T-helper 1 cell treated with Interleukin-12 subunit alpha and Interleukin-12 subunit beta and Interleukin-4 antibody, amounts not matched to agents 30 μg/mL and 1 μg/mL, for 36 hours (primary cell): Measurements from ENCODE around the gene NOC4L.
"Not testable (repeated sequence)": the region's sequence is repeated elsewhere in the genome, so short reads cannot be mapped to it uniquely, and the experiment has no call there.

Experiments used
- H3K27ac Mint-ChIP-seq: one replicate; pipeline ENCODE4 v1.8.0; 2021; ENCODE audit warnings: mild to moderate bottlenecking, mixed read lengths
- H3K27me3 Mint-ChIP-seq: one replicate; pipeline ENCODE4 v1.8.0; 2021; ENCODE audit warnings: low read depth, mixed read lengths
- H3K36me3 Mint-ChIP-seq: one replicate; pipeline ENCODE4 v1.8.0; 2021; ENCODE audit warnings: low read depth, mixed read lengths
- H3K4me1 Mint-ChIP-seq: one replicate; pipeline ENCODE4 v1.8.0; 2021; ENCODE audit warnings: low read depth, mixed read lengths
- H3K4me3 Mint-ChIP-seq: one replicate; pipeline ENCODE4 v1.8.0; 2021; ENCODE audit warnings: mild to moderate bottlenecking, moderate library complexity, mixed read lengths
- H3K9me3 Mint-ChIP-seq: one replicate; pipeline ENCODE4 v1.8.0; 2021; ENCODE audit warnings: mixed read lengths

NOC4L gene

DNA sequence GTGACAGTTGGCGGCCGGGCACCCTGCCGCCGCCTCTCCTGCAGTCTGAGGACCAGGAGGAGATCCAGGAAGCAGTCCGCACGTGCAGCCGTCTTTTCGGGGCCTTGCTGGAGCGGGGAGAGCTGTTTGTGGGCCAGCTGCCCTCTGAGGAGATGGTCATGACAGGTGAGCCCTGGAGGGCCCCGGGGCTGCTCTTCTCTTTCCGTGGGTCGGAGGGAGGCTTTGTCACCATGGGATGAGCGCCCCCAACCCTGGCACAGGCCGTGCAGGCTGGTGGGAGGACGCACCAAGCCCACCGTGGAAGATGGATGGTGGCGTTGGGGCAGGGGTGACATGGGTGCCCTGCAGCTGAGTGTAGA lies 532 bp downstream of the NOC4L start:
- Mint-ChIP-seq H3K4me3 (peak overlapping the region; percentile 83), H3K27ac (peak overlapping the region; percentile 82), H3K27me3 (no peaks in the 10 kb centered on the region), H3K36me3 (peaks cover 10% of the 10 kb centered on the region), H3K9me3 (no peaks in the 10 kb centered on the region), H3K4me1 (peaks cover 22% of the 10 kb centered on the region)

- Mint-ChIP-seq H3K4me1 (peaks cover 22% of the 10 kb centered on the region), H3K27ac (peak overlapping the region; percentile 82), H3K36me3 (peaks cover 9% of the 10 kb centered on the region), H3K9me3 (no peaks in the 10 kb centered on the region), H3K4me3 (peak overlapping the region; percentile 83), H3K27me3 (no peaks in the 10 kb centered on the region)
Observed at GRCh38 chr12:132145334-132145733, 1.1 kb downstream of the NOC4L start.

GRCh38 chr12:132146098-132146497 lies 1.8 kb downstream of the NOC4L start:
- Mint-ChIP-seq H3K27ac (peak overlapping the region; percentile 88), H3K36me3 (peaks cover 9% of the 10 kb centered on the region), H3K27me3 (no peaks in the 10 kb centered on the region), H3K4me1 (peaks cover 22% of the 10 kb centered on the region), H3K9me3 (no peaks in the 10 kb centered on the region), H3K4me3 (peak overlapping the region; percentile 83)

DNA sequence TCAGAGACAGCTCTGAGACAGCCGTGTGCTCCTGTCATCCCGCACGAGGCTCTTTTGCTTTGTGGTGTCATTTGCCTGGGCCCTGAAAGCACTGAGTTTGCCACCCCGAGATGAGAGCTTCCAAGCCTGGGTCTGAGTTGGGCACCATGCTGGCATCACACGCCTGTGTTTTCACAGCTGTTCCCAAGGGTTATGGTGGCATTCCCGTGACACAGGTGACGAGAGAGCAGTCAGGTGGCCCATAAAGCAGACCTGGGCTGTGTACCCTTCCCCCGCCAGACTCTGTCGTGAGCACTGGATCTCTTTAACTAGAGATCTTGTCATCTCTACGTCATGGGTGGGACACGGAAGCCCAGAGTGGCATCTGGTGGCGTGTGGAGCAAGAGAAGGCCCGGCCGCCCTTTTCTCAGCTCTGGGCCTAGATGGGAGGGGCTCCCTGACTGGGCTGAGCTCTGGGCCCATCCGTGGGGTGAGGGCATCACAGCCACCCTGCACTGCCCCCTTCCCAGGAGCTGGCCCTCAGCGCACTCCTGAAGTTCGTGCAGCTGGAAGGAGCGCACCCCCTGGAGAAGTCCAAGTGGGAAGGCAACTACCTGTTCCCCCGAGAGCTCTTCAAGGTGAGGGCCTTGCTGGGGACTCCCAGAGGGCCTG lies 2.6 kb downstream of the NOC4L start:
- Mint-ChIP-seq H3K27ac (peak overlapping the region; percentile 19), H3K27me3 (no peaks in the 10 kb centered on the region), H3K4me1 (peaks cover 22% of the 10 kb centered on the region), H3K36me3 (peaks cover 9% of the 10 kb centered on the region), H3K9me3 (no peaks in the 10 kb centered on the region), H3K4me3 (no peak overlapping the region)

GRCh38 chr12:132147423-132148367 lies 3.4 kb downstream of the NOC4L start:
- peaks cover 22% of the 10 kb centered on the region for H3K4me1 Mint-ChIP-seq
- H3K36me3 Mint-ChIP-seq: peaks cover 9% of the 10 kb centered on the region
- H3K27me3 Mint-ChIP-seq: no peaks in the 10 kb centered on the region
- H3K4me3 Mint-ChIP-seq: no peak overlapping the region
- no peak overlapping the region for H3K27ac Mint-ChIP-seq
- no peaks in the 10 kb centered on the region for H3K9me3 Mint-ChIP-seq

- H3K4me3 Mint-ChIP-seq: no peak overlapping the region
- H3K36me3 Mint-ChIP-seq: peaks cover 7% of the 10 kb centered on the region
- no peaks in the 10 kb centered on the region for H3K27me3 Mint-ChIP-seq
- H3K27ac Mint-ChIP-seq: no peak overlapping the region
- H3K9me3 Mint-ChIP-seq: no peaks in the 10 kb centered on the region
- H3K4me1 Mint-ChIP-seq: peaks cover 16% of the 10 kb centered on the region
Observed at GRCh38 chr12:132148368-132149045, 4.2 kb downstream of the NOC4L start.

DNA sequence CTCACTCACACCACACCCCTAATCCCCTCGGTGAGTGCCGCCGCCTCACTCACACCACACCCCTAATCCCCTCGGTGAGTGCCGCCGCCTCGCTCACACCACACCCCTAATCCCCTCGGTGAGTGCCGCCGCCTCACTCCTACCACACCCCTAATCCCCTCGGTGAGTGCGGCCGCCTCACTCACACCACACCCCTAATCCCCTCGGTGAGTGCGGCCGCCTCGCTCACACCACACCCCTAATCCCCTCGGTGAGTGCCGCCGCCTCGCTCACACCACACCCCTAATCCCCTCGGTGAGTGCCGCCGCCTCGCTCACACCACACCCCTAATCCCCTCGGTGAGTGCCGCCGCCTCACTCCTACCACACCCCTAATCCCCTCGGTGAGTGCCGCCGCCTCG lies 5.3 kb downstream of the NOC4L start:
- H3K36me3 Mint-ChIP-seq, H3K27me3 Mint-ChIP-seq, H3K27ac Mint-ChIP-seq, H3K9me3 Mint-ChIP-seq, H3K4me3 Mint-ChIP-seq: not testable (repeated sequence)
- peaks cover 16% of the 10 kb centered on the region for H3K4me1 Mint-ChIP-seq

GRCh38 chr12:132150780-132151144 lies 6.5 kb downstream of the NOC4L start:
- H3K4me3 Mint-ChIP-seq: no peak overlapping the region
- no peaks in the 10 kb centered on the region for H3K27me3 Mint-ChIP-seq
- peaks cover 6% of the 10 kb centered on the region for H3K4me1 Mint-ChIP-seq
- peaks cover 5% of the 10 kb centered on the region for H3K36me3 Mint-ChIP-seq
- H3K9me3 Mint-ChIP-seq: no peaks in the 10 kb centered on the region
- no peak overlapping the region for H3K27ac Mint-ChIP-seq

DNA sequence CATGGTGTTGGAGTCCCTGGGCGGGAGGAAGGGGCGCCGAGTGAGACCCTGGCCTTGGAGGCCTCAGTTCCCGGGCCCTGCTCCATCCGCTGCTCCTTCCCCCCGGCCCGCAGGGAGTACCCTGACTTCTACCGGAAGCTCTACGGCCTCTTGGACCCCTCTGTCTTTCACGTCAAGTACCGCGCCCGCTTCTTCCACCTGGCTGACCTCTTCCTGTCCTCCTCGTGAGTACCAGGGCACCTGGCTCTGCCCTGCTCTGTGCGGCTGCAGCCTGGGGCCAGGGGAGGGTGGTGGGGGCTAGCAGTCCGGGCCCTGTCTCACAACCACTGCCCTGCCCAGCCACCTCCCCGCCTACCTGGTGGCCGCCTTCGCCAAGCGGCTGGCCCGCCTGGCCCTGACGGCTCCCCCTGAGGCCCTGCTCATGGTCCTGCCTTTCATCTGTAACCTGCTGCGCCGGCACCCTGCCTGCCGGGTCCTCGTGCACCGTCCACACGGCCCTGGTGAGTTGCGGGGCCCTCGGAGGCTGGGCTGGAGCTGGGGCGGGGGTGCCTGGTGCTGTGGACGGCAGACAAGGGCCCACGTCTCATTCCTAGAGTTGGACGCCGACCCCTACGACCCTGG lies 7.0 kb downstream of the NOC4L start:
- peaks cover 3% of the 10 kb centered on the region for H3K36me3 Mint-ChIP-seq
- peaks cover 3% of the 10 kb centered on the region for H3K4me1 Mint-ChIP-seq
- H3K27me3 Mint-ChIP-seq: no peaks in the 10 kb centered on the region
- no peaks in the 10 kb centered on the region for H3K9me3 Mint-ChIP-seq
- H3K4me3 Mint-ChIP-seq: no peak overlapping the region
- no peak overlapping the region for H3K27ac Mint-ChIP-seq

DNA sequence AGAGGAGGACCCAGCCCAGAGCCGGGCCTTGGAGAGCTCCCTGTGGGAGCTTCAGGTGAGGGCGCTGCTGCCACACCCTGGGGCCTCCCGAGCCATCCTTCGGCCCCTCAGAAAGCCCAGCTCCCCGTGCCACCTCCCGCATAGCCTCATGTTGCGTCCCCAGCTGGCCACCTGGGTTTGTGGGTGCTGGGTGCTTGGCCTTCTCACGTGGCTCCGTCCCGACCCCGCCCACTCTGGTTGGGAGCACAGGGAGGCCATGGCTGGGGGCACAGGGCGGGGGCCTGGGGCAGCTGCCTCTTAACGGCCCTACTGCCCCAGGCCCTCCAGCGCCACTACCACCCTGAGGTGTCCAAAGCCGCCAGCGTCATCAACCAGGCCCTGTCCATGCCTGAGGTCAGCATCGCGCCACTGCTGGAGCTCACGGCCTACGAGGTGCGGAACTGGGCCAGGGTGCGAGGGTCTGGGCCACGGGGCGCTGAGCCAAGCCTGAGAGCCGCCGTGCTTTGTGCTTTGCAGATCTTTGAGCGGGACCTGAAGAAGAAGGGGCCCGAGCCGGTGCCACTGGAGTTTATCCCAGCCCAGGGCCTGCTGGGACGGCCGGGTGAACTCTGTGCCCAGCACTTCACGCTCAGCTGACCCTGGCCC lies 7.6 kb downstream of the NOC4L start:
- no peaks in the 10 kb centered on the region for H3K9me3 Mint-ChIP-seq
- no peaks in the 10 kb centered on the region for H3K4me1 Mint-ChIP-seq

DNA sequence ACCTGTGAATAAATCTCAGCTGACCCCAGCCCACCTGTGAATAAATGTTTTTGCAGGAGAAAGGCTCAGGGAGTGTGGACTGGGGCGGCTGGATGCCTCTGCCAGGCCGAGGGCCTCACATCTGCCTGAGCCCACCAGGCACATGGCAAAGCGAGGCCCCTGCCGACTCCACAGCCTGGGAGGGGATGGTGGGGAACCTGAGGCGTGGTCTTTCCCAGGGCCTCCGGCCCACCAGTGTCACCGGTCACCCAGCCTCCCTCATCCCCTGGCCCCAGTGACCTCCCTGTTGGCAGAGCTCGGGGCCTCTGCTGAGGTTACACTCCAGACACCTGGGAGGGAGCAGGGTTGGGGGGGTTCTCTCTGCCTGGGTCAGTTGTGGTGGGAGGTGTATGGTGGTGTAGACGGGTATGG lies 8.2 kb downstream of the NOC4L start:
- Mint-ChIP-seq H3K9me3 (no peaks in the 10 kb centered on the region), H3K27ac (no peak overlapping the region), H3K36me3 (no peaks in the 10 kb centered on the region), H3K4me3 (no peak overlapping the region), H3K27me3 (no peaks in the 10 kb centered on the region), H3K4me1 (no peaks in the 10 kb centered on the region)

More for the DNA sequence above, 7.6 kb downstream of the NOC4L start:
- H3K36me3 Mint-ChIP-seq: no peaks in the 10 kb centered on the region
- H3K27ac Mint-ChIP-seq: no peak overlapping the region
- no peak overlapping the region for H3K4me3 Mint-ChIP-seq
- no peaks in the 10 kb centered on the region for H3K27me3 Mint-ChIP-seq

DNA sequence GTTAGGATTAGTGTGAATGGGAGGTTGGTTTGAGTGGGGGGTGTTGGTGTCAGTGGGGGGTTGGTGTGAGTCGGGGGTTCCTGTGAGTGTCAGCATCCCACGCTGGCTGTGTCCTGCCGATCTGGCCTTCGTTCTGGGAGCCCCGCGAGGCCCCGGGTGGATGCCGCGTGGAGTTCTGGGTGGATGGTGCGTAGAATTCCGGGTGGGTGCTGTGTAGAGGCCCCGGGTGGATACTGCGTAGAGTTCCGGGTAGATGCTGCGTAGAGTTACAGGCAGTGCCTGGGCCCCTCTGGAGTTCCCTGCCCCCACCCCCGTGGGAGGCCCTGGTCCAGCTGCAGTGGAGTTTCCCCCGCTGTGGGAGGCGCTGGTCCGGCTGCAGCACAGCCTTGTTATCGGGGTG lies 8.7 kb downstream of the NOC4L start:
- no peak overlapping the region for H3K4me3 Mint-ChIP-seq

GRCh38 chr12:132153501-132154340 lies 9.5 kb downstream of the NOC4L start:
- no peaks in the 10 kb centered on the region for H3K36me3 Mint-ChIP-seq
- no peaks in the 10 kb centered on the region for H3K9me3 Mint-ChIP-seq
- H3K4me3 Mint-ChIP-seq: no peak overlapping the region
- H3K27me3 Mint-ChIP-seq: no peaks in the 10 kb centered on the region
- no peaks in the 10 kb centered on the region for H3K4me1 Mint-ChIP-seq
- H3K27ac Mint-ChIP-seq: no peak overlapping the region

More for the DNA sequence above, 8.7 kb downstream of the NOC4L start:
- Mint-ChIP-seq H3K27me3 (no peaks in the 10 kb centered on the region), H3K27ac (no peak overlapping the region), H3K36me3 (no peaks in the 10 kb centered on the region), H3K4me1 (no peaks in the 10 kb centered on the region), H3K9me3 (no peaks in the 10 kb centered on the region)
